ENCODE results near the gene CFAP46. TPM values are rescaled to one million over a fixed set of nuclear protein-coding genes. Genes with fewer than 3 reads are reported as not detected.
"Not testable (repeated sequence)": the region's sequence is repeated elsewhere in the genome, so short reads cannot be mapped to it uniquely, and the experiment has no call there.

CFAP46 gene
- total and polyA plus RNA-seq, 9 donors = 0.22 to 1.1 (median 0.61) TPM

- no peaks in the 10 kb centered on the region for H3K36me3 ChIP-seq (ENCODE audit: control insufficient read depth, insufficient read depth, low read length)
- H3K4me3 ChIP-seq (ENCODE audit: low read length) = no peak overlapping the region
- WGBS (ENCODE audit: insufficient coverage) = 76% methylated on average over 21 of the region's 21 CpGs
- peaks cover 14% of the 10 kb centered on the region for H3K27me3 ChIP-seq (ENCODE audit: control insufficient read depth, insufficient read depth, low read length)
- H3K27ac ChIP-seq (ENCODE audit: low read length) = no peak overlapping the region
- no peak for DNase-seq
- no peaks in the 10 kb centered on the region for H3K4me1 ChIP-seq (ENCODE audit: control insufficient read depth, insufficient read depth, low read length)
- no peaks in the 10 kb centered on the region for H3K9me3 ChIP-seq (replicated peaks; ENCODE audit: control insufficient read depth, low read depth, low read length)
These were observed 93.3 kb downstream of the CFAP46 start for GRCh38 chr10:132848951-132849545.

DNA sequence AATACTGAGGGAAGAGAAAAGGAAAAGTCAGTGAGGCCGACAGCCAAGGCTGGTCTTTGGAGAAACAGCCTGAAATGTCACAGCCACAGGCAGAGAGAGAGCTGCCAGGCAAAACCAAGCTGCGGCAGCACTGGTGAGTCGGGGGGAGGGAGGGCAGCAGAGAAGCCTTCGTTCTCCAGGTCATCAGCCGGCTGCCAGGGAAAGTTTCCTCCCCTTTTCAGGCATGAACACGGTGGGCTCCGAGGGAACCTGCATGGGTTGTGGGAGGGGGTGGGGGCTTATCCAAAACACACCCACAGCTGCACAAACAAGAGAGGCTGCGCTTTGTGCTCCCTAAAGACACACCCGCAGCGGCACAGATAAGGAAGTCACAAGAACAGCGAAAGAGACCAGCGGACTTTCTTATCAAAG lies 94.1 kb downstream of the CFAP46 start:
- Histone ChIP-seq H3K9me3 (replicated peaks; ENCODE audit: control insufficient read depth, low read depth, low read length) (no peaks in the 10 kb centered on the region), H3K4me3 (ENCODE audit: low read length) (no peak overlapping the region), H3K27ac (ENCODE audit: low read length) (no peak overlapping the region), H3K36me3 (ENCODE audit: control insufficient read depth, insufficient read depth, low read length) (no peaks in the 10 kb centered on the region), H3K4me1 (ENCODE audit: control insufficient read depth, insufficient read depth, low read length) (no peaks in the 10 kb centered on the region), H3K27me3 (ENCODE audit: control insufficient read depth, insufficient read depth, low read length) (peaks cover 14% of the 10 kb centered on the region)
- WGBS (ENCODE audit: insufficient coverage) = 42% methylated on average over 7 of the region's 12 CpGs
- no peak for DNase-seq

GRCh38 chr10:132847856-132848255 lies 94.5 kb downstream of the CFAP46 start:
- no peak for DNase-seq
- Histone ChIP-seq H3K9me3 (replicated peaks; ENCODE audit: control insufficient read depth, low read depth, low read length) (peaks cover under 1% of the 10 kb centered on the region), H3K36me3 (ENCODE audit: control insufficient read depth, insufficient read depth, low read length) (no peaks in the 10 kb centered on the region), H3K4me3 (ENCODE audit: low read length) (no peak overlapping the region), H3K27ac (ENCODE audit: low read length) (no peak overlapping the region), H3K4me1 (ENCODE audit: control insufficient read depth, insufficient read depth, low read length) (no peaks in the 10 kb centered on the region), H3K27me3 (ENCODE audit: control insufficient read depth, insufficient read depth, low read length) (peaks cover 14% of the 10 kb centered on the region)
- 32% methylated on average over 11 of the region's 17 CpGs for WGBS (ENCODE audit: insufficient coverage)

GRCh38 chr10:132847416-132847777 lies 95.0 kb downstream of the CFAP46 start:
- WGBS (ENCODE audit: insufficient coverage) = 82% methylated on average over 7 of the region's 10 CpGs
- Histone ChIP-seq H3K27ac (ENCODE audit: low read length) (no peak overlapping the region), H3K4me1 (ENCODE audit: control insufficient read depth, insufficient read depth, low read length) (no peaks in the 10 kb centered on the region), H3K9me3 (replicated peaks; ENCODE audit: control insufficient read depth, low read depth, low read length) (peaks cover 6% of the 10 kb centered on the region), H3K36me3 (ENCODE audit: control insufficient read depth, insufficient read depth, low read length) (no peaks in the 10 kb centered on the region), H3K27me3 (ENCODE audit: control insufficient read depth, insufficient read depth, low read length) (peaks cover 14% of the 10 kb centered on the region), H3K4me3 (ENCODE audit: low read length) (no peak overlapping the region)
- DNase-seq = no peak

GRCh38 chr10:132846631-132847415 lies 95.5 kb downstream of the CFAP46 start:
- WGBS (ENCODE audit: insufficient coverage) = 88% methylated on average over 21 of the region's 27 CpGs
- Histone ChIP-seq H3K4me3 (ENCODE audit: low read length) (no peak overlapping the region), H3K9me3 (replicated peaks; ENCODE audit: control insufficient read depth, low read depth, low read length) (peaks cover 11% of the 10 kb centered on the region), H3K4me1 (ENCODE audit: control insufficient read depth, insufficient read depth, low read length) (no peaks in the 10 kb centered on the region), H3K36me3 (ENCODE audit: control insufficient read depth, insufficient read depth, low read length) (no peaks in the 10 kb centered on the region), H3K27ac (ENCODE audit: low read length) (no peak overlapping the region), H3K27me3 (ENCODE audit: control insufficient read depth, insufficient read depth, low read length) (peaks cover 15% of the 10 kb centered on the region)
- DNase-seq = no peak

GRCh38 chr10:132845780-132846595 lies 96.4 kb downstream of the CFAP46 start:
- no peaks in the 10 kb centered on the region for H3K36me3 ChIP-seq (ENCODE audit: control insufficient read depth, insufficient read depth, low read length)
- 77% methylated on average over 28 of the region's 33 CpGs for WGBS (ENCODE audit: insufficient coverage)
- peaks cover 19% of the 10 kb centered on the region for H3K27me3 ChIP-seq (ENCODE audit: control insufficient read depth, insufficient read depth, low read length)
- H3K4me1 ChIP-seq (ENCODE audit: control insufficient read depth, insufficient read depth, low read length) = no peaks in the 10 kb centered on the region
- no peak overlapping the region for H3K27ac ChIP-seq (ENCODE audit: low read length)
- no peak overlapping the region for H3K4me3 ChIP-seq (ENCODE audit: low read length)
- H3K9me3 ChIP-seq (replicated peaks; ENCODE audit: control insufficient read depth, low read depth, low read length) = peaks cover 15% of the 10 kb centered on the region
- no peak for DNase-seq

DNA sequence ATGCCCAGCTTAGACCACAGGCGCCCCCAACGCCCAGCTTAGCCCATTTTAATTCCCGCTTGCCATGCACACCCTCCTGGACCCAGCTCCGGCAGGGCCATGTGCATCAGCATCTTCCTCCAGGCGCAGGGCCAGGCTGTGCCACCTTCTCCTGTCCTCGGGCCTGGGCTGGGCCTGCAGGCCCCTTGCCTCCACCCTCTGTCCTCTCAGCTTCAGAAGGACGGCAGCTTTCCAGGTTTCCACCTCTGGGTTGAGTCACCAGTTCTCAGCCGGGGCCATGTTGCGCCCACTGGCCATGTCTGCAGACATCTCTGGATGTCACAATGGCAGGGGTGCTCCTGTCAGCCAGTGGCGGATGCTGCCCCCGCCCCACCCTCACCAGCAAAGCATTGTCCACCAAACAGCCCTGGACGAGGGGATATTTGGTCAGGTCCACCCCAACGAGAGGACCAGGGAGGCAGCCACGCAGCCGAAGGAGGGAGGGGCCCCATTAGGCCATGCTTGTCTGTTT lies 97.3 kb downstream of the CFAP46 start:
- 78% methylated on average over 15 of the region's 15 CpGs for WGBS (ENCODE audit: insufficient coverage)
- Histone ChIP-seq H3K27me3 (ENCODE audit: control insufficient read depth, insufficient read depth, low read length) (peaks cover 19% of the 10 kb centered on the region), H3K4me3 (ENCODE audit: low read length) (no peak overlapping the region)

GRCh38 chr10:132844069-132844809 lies 98.1 kb downstream of the CFAP46 start:
- peaks cover 18% of the 10 kb centered on the region for H3K27me3 ChIP-seq (ENCODE audit: control insufficient read depth, insufficient read depth, low read length)
- no peak overlapping the region for H3K4me3 ChIP-seq (ENCODE audit: low read length)
- H3K9me3 ChIP-seq (replicated peaks; ENCODE audit: control insufficient read depth, low read depth, low read length) = peaks cover 15% of the 10 kb centered on the region
- no peaks in the 10 kb centered on the region for H3K36me3 ChIP-seq (ENCODE audit: control insufficient read depth, insufficient read depth, low read length)
- H3K4me1 ChIP-seq (ENCODE audit: control insufficient read depth, insufficient read depth, low read length) = no peaks in the 10 kb centered on the region
- no peak overlapping the region for H3K27ac ChIP-seq (ENCODE audit: low read length)
- DNase-seq = no peak
- 85% methylated on average over 17 of the region's 20 CpGs for WGBS (ENCODE audit: insufficient coverage)

More for the DNA sequence above, 97.3 kb downstream of the CFAP46 start:
- H3K27ac ChIP-seq (ENCODE audit: low read length) = no peak overlapping the region
- no peak for DNase-seq
- no peaks in the 10 kb centered on the region for H3K4me1 ChIP-seq (ENCODE audit: control insufficient read depth, insufficient read depth, low read length)
- peaks cover 15% of the 10 kb centered on the region for H3K9me3 ChIP-seq (replicated peaks; ENCODE audit: control insufficient read depth, low read depth, low read length)
- H3K36me3 ChIP-seq (ENCODE audit: control insufficient read depth, insufficient read depth, low read length) = no peaks in the 10 kb centered on the region

- not testable (repeated sequence) for H3K4me1 ChIP-seq (ENCODE audit: control insufficient read depth, insufficient read depth, low read length); H3K36me3 ChIP-seq (ENCODE audit: control insufficient read depth, insufficient read depth, low read length); H3K4me3 ChIP-seq (ENCODE audit: low read length); DNase-seq; H3K27ac ChIP-seq (ENCODE audit: low read length)
- Histone ChIP-seq H3K27me3 (ENCODE audit: control insufficient read depth, insufficient read depth, low read length) (peaks cover 16% of the 10 kb centered on the region), H3K9me3 (replicated peaks; ENCODE audit: control insufficient read depth, low read depth, low read length) (peaks cover 15% of the 10 kb centered on the region)
- 89% methylated on average over 10 of the region's 10 CpGs for WGBS (ENCODE audit: insufficient coverage)
These were observed 99.1 kb downstream of the CFAP46 start for GRCh38 chr10:132843276-132843675.

All from muscle of leg (tissue), 11 donors.